GM12873 (cell line): ENCODE measurements around the gene PLPP4.

Experiments used
- TF ChIP-seq, protein P1 (sequence below): IDR thresholded peaks from 2 replicates; pipeline ENCODE4 v1.5.1; 2012; ENCODE audit warnings: low read depth, mild to moderate bottlenecking, moderate library complexity, low read length, control low read depth; ENCODE audit not compliant: insufficient read depth; ENCODE audit errors: missing control alignments

The PLPP4 gene

GRCh38 chr10:120457431-120458172, 575 bp downstream of the PLPP4 start:
- TF ChIP-seq, protein P1, sequence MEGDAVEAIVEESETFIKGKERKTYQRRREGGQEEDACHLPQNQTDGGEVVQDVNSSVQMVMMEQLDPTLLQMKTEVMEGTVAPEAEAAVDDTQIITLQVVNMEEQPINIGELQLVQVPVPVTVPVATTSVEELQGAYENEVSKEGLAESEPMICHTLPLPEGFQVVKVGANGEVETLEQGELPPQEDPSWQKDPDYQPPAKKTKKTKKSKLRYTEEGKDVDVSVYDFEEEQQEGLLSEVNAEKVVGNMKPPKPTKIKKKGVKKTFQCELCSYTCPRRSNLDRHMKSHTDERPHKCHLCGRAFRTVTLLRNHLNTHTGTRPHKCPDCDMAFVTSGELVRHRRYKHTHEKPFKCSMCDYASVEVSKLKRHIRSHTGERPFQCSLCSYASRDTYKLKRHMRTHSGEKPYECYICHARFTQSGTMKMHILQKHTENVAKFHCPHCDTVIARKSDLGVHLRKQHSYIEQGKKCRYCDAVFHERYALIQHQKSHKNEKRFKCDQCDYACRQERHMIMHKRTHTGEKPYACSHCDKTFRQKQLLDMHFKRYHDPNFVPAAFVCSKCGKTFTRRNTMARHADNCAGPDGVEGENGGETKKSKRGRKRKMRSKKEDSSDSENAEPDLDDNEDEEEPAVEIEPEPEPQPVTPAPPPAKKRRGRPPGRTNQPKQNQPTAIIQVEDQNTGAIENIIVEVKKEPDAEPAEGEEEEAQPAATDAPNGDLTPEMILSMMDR = no peak

GRCh38 chr10:120458432-120458831, 1.4 kb downstream of the PLPP4 start:
- TF ChIP-seq, protein P1 = no peak

DNA sequence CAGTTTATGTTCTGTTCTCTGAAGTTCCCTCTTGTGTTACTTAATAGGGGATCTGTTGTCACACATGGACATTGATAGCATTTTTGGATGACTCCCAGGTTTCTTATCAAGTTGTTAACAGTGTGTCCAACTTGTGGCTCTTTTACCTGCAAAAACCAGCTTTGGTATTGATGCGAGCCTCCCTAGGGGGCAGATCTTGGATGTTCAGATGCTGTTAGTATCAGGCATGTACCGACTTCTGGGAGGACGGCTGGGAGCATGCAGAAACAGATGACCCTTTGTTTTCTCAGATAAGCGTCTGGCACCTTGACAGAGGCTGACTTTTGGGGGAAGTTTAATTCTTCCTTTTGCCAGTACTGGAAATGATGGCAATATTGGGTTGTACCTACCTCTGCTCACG, 2.2 kb downstream of the PLPP4 start:
- TF ChIP-seq, protein P1 = no peak

- TF ChIP-seq, protein P1 = no peak
These were observed 3.2 kb downstream of the PLPP4 start for GRCh38 chr10:120460186-120460585.

DNA sequence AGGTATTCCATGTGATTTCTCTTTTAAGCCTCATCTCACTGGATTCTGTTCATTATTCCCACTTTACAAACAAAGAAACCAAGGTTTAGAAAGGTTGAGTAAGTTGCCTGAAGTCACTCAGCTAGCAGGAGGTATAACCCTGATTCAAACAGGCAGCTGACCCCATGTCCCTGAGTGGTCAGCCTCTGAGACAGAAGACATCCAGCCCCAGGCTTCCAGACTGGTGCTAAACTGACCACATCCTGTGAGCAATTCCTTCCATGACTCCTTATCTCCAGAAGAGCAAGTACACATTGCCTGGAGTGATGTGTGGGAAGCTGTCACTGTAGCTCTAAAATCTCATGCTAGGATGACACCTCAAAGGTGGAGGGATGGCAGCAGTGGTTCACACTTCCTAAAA, 3.7 kb downstream of the PLPP4 start:
- TF ChIP-seq, protein P1 = no peak

- TF ChIP-seq, protein P1 = no peak
These were observed 5.1 kb downstream of the PLPP4 start for GRCh38 chr10:120462018-120462682.

DNA sequence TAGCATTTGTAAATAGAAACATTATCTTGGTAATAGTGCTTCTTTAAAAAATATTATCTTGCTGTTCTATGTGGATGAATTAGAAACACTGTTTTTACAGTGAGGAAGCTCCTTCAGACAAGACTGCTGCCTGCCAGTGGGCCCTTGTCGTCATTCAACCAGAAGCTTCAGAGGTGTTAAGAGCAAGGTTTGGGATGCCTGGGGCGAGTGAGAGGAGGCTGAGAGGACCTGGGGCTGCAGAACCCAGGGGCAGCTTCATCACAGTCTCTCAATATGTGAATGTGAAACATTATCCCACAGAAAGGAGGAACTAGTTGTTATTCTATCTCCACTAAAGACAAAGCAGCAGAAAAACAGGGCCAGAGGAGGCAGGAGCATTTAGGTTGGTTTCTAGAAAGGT, 8.1 kb downstream of the PLPP4 start:
- TF ChIP-seq, protein P1 = no peak
